Chondrocyte (in vitro differentiated cells): Measurements from ENCODE around the gene IFNLR1. TPM values are rescaled to one million over a fixed set of nuclear protein-coding genes. Genes with fewer than 3 reads are reported as not detected.

ENCODE experiments used
- DNase-seq: peaks from one replicate; pipeline ENCODE4 v3.0.0; 2021; ENCODE audit warnings: mixed read lengths, low spot score
- H3K27ac Mint-ChIP-seq: one replicate; pipeline ENCODE4 v1.8.0; 2021; ENCODE audit warnings: mild to moderate bottlenecking, moderate library complexity, mixed read lengths; ENCODE audit not compliant: unreplicated experiment
- H3K27me3 Mint-ChIP-seq: 2 replicates; pipeline ENCODE4 v1.8.0; 2021; ENCODE audit warnings: low read depth, mixed read lengths
- H3K36me3 Mint-ChIP-seq: 2 replicates; pipeline ENCODE4 v1.8.0; 2021; ENCODE audit warnings: low read depth, mixed read lengths
- H3K4me1 Mint-ChIP-seq: 2 replicates; pipeline ENCODE4 v1.8.0; 2021; ENCODE audit warnings: low read depth, mild to moderate bottlenecking, mixed read lengths
- H3K4me3 Mint-ChIP-seq: one replicate; pipeline ENCODE4 v1.8.0; 2021; ENCODE audit warnings: mild to moderate bottlenecking, moderate library complexity, mixed read lengths; ENCODE audit not compliant: unreplicated experiment
- H3K9me3 Mint-ChIP-seq: 2 replicates; pipeline ENCODE4 v1.8.0; 2021; ENCODE audit warnings: low read depth, mixed read lengths
- total RNA-seq: library from RNA; stranded (reverse); gene quantifications from 3 replicates; pipeline ENCODE4 v1.2.1, GENCODE V29; 2021
- TF ChIP-seq, protein P1 (sequence below): fragments of 200-600 bp; sonication (generic); IDR thresholded peaks from 2 replicates; pipeline ENCODE4 v1.5.0; 2021; ENCODE audit warnings: antibody characterized with exemption, mild to moderate bottlenecking, moderate library complexity

IFNLR1 gene
- total RNA-seq, 1 donor from 2014 or later = 0.12 TPM

DNA sequence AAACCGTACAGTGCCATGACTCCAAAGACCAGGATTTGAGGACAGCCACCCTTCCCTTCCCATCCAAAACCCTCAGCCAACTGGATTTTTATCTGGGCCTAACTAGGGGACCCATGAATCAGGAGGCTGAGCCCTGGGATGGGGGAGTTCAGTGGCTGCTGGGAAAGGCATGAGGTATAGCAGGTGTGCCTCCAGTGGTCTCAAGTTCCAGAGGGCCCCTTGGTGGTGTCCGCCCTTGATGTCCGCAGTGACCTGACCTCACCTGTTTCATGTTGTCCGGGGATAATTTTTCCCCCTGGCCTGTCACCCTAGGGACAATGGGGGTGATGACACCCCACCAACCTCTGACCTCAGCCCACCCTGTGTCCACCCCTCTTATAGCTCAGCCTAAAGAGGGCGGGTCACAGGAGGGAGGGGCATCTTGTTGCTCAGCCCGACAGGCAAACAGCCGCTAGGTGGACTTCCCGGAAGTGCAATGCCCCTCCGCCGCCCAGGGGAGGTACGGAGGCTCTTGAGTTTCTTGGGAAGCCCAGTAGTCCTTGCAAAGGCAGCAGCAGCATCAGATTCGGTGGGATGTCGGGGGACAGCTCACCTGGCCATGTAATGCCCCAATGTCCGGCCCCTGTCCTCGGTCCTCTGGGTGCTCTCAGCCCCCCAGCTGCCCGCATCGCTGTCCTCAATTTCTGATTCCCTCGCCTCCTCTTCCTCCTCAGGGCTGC is 30.4 kb downstream of the IFNLR1 start:
- no peaks in the 10 kb centered on the region for H3K9me3 Mint-ChIP-seq
- H3K4me3 Mint-ChIP-seq = no peak overlapping the region
- TF ChIP-seq, protein P1, sequence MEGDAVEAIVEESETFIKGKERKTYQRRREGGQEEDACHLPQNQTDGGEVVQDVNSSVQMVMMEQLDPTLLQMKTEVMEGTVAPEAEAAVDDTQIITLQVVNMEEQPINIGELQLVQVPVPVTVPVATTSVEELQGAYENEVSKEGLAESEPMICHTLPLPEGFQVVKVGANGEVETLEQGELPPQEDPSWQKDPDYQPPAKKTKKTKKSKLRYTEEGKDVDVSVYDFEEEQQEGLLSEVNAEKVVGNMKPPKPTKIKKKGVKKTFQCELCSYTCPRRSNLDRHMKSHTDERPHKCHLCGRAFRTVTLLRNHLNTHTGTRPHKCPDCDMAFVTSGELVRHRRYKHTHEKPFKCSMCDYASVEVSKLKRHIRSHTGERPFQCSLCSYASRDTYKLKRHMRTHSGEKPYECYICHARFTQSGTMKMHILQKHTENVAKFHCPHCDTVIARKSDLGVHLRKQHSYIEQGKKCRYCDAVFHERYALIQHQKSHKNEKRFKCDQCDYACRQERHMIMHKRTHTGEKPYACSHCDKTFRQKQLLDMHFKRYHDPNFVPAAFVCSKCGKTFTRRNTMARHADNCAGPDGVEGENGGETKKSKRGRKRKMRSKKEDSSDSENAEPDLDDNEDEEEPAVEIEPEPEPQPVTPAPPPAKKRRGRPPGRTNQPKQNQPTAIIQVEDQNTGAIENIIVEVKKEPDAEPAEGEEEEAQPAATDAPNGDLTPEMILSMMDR = no peak
- H3K27me3 Mint-ChIP-seq = peaks cover 4% of the 10 kb centered on the region
- peaks cover 1% of the 10 kb centered on the region for H3K4me1 Mint-ChIP-seq
- H3K27ac Mint-ChIP-seq = no peak overlapping the region
- no peaks in the 10 kb centered on the region for H3K36me3 Mint-ChIP-seq
- DNase-seq = no peak

DNA sequence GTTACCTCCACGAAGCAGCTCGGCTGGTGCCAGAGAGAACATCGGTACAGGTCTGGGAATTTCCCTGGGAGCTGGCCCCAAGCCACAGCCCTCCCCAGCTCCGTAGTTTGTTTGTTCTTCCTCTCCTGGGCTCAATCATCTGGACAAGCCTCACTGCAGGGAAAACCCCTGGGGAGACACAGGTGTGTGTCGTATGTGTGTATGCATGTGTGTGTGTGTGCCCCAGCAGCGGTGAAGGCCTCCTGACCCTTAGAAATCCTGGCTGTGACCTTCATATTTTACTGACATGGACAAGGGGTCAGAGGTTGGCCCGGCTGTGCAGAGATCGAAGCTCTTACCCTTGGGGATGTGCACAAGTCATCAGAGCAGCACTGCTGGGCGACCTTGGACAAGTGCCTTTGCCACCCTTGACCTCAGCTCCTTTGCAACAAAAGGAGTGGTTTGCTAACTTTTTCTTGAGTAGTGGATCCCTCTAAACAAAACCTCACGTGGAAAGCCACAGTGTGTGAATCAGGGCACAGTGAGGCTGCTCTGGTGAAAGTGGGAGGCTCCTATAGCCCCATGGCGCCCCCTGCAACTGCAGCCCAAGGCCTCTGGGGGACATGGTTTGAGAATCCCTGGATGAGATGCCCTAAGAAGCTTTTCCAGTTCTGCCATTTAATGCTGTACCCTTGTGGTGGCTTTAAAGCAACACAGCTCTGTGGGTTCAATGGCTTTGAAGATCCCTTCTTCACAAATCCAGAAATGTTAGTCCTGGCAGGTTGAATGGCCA is 31.9 kb downstream of the IFNLR1 start:
- TF ChIP-seq, protein P1 = peak; percentile 44
- Mint-ChIP-seq H3K4me1 (peaks cover 15% of the 10 kb centered on the region), H3K4me3 (no peak overlapping the region), H3K9me3 (no peaks in the 10 kb centered on the region), H3K27ac (no peak overlapping the region), H3K27me3 (peaks cover 4% of the 10 kb centered on the region), H3K36me3 (no peaks in the 10 kb centered on the region)
- DNase-seq = no peak

DNA sequence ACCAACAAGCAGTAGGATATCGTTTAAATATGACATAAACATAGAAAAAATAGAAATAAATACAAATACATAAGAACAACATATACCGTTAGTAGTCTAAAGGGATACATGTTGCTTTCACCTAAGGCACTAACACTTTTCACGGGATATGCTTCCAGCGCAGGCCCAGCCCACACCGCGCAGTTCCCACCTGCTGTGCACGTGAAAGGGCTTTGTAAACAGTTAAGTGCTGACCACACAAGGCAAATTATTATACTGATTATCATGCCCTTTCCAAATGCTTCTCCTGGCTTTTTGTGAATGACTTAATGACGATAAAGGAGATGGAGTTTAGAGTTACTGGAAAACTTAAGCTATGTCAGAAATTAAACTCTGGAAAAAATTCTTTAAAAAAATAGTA is 32.9 kb downstream of the IFNLR1 start:
- H3K27ac Mint-ChIP-seq = no peak overlapping the region
- H3K4me1 Mint-ChIP-seq = peaks cover 21% of the 10 kb centered on the region
- peaks cover 2% of the 10 kb centered on the region for H3K27me3 Mint-ChIP-seq

DNA sequence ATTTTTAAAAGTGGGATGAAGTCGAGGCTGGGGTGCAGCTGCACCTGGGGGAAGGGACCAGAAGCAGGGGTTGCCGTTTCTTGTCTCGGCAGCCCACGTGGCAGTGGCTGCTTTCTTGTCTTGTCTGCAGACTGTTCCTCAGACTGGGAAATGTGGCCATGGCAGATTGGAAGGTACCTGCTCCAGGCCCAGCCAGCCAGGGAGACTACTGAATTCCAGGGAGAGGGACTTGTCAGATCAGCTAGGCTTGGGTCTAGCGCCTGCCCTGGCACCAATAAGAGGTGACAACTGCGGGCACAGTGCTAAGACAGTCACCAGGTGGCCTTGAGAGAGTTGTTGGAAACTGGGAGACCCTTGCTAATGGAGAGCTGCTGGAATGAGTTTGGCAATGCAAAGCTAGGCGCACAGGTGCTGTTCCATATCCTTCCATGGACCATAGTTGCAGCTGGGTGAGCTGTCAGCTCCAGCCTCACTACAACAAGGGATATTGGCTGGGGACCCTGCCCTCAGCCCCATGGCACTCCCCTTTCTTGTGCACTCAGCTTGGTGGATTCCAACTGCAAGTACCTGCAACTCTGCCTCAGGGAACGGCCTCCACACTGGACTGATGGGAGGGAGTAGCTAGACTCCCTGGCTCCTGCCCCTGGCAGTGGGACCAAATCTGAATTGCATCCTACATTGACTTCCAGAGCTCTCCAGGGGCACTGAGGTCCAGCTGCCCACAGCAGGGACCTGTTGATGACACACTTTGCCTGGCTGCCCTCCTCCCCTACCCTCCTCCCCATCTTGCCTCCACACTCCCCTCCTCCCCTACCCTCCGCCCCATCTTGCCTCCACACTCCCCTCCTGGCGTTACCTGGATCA is 34.2 kb downstream of the IFNLR1 start:
- no peak for DNase-seq
- Mint-ChIP-seq H3K36me3 (no peaks in the 10 kb centered on the region), H3K4me3 (no peak overlapping the region), H3K27me3 (peaks cover 2% of the 10 kb centered on the region), H3K4me1 (peaks cover 21% of the 10 kb centered on the region), H3K9me3 (no peaks in the 10 kb centered on the region), H3K27ac (no peak overlapping the region)
- TF ChIP-seq, protein P1 = no peak

More for the DNA sequence above, 32.9 kb downstream of the IFNLR1 start:
- no peak for DNase-seq
- Mint-ChIP-seq H3K9me3 (no peaks in the 10 kb centered on the region), H3K4me3 (no peak overlapping the region), H3K36me3 (no peaks in the 10 kb centered on the region)
- TF ChIP-seq, protein P1 = no peak

DNA sequence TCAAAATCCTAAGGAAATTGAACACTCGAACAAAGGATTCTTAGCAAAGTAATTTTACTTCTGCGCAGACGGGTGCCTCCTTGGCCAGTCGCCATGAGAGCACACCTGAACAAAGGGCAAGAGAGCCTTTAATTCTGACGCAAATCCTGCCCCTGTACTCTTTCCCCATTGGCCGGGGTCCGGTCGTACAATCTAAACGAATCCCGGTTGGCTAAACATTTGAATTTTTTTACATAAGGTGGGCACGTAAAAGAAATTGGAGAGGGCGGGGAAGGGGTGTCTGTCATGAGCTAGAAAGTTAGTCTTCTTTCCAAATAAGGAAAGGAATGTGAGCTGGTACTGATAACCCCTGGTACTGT is 35.9 kb downstream of the IFNLR1 start:
- H3K27me3 Mint-ChIP-seq = no peaks in the 10 kb centered on the region
- no peak overlapping the region for H3K27ac Mint-ChIP-seq
- TF ChIP-seq, protein P1 = no peak
- H3K9me3 Mint-ChIP-seq = no peaks in the 10 kb centered on the region
- H3K36me3 Mint-ChIP-seq = no peaks in the 10 kb centered on the region
- no peak for DNase-seq
- no peak overlapping the region for H3K4me3 Mint-ChIP-seq
- peaks cover 21% of the 10 kb centered on the region for H3K4me1 Mint-ChIP-seq
